ENCODE results near the gene NT5DC4.
"Not testable (repeated sequence)": the region's sequence is repeated elsewhere in the genome, so short reads cannot be mapped to it uniquely, and the experiment has no call there.

NT5DC4 gene

GRCh38 chr2:112709703-112710102 lies 11.1 kb upstream of the NT5DC4 start:
- no peaks in the 10 kb centered on the region for H3K9me3 Mint-ChIP-seq
- DNase-seq (ENCODE audit: low spot score in 2 of 2) (no peak), ATAC-seq (ENCODE audit: low read depth) (no peak)
- no peaks in the 10 kb centered on the region for H3K27me3 Mint-ChIP-seq
- H3K27ac Mint-ChIP-seq, result no peak overlapping the region
- no peaks in the 10 kb centered on the region for H3K36me3 Mint-ChIP-seq
- no peak overlapping the region for H3K4me3 Mint-ChIP-seq
- H3K4me1 Mint-ChIP-seq, result peaks cover 51% of the 10 kb centered on the region

- Mint-ChIP-seq H3K4me3 (no peak overlapping the region), H3K27ac (peak overlapping the region; percentile 42), H3K9me3 (no peaks in the 10 kb centered on the region), H3K36me3 (no peaks in the 10 kb centered on the region), H3K4me1 (peaks cover 41% of the 10 kb centered on the region), H3K27me3 (no peaks in the 10 kb centered on the region)
- DNase-seq (ENCODE audit: low spot score in 2 of 2) (no peak), ATAC-seq (ENCODE audit: low read depth) (no peak)
These were observed 9.7 kb upstream of the NT5DC4 start for GRCh38 chr2:112710956-112711750.

GRCh38 chr2:112712465-112712864 lies 8.4 kb upstream of the NT5DC4 start:
- H3K27me3 Mint-ChIP-seq, result no peaks in the 10 kb centered on the region
- H3K4me3 Mint-ChIP-seq, result no peak overlapping the region
- H3K27ac Mint-ChIP-seq, result no peak overlapping the region
- DNase-seq (ENCODE audit: low spot score in 2 of 2) (no peak), ATAC-seq (ENCODE audit: low read depth) (no peak)
- no peaks in the 10 kb centered on the region for H3K36me3 Mint-ChIP-seq
- no peaks in the 10 kb centered on the region for H3K9me3 Mint-ChIP-seq
- peaks cover 35% of the 10 kb centered on the region for H3K4me1 Mint-ChIP-seq

- H3K27ac Mint-ChIP-seq, result no peak overlapping the region
- no peaks in the 10 kb centered on the region for H3K9me3 Mint-ChIP-seq
- no peak overlapping the region for H3K4me3 Mint-ChIP-seq
- DNase-seq (ENCODE audit: low spot score in 2 of 2), result no peak
- no peaks in the 10 kb centered on the region for H3K27me3 Mint-ChIP-seq
- ATAC-seq (ENCODE audit: low read depth), result no peak
- H3K36me3 Mint-ChIP-seq, result no peaks in the 10 kb centered on the region
- H3K4me1 Mint-ChIP-seq, result peaks cover 30% of the 10 kb centered on the region
These were observed 7.8 kb upstream of the NT5DC4 start for GRCh38 chr2:112712903-112713584.

GRCh38 chr2:112713585-112713925 lies 7.3 kb upstream of the NT5DC4 start:
- no peaks in the 10 kb centered on the region for H3K27me3 Mint-ChIP-seq
- H3K27ac Mint-ChIP-seq, result no peak overlapping the region
- no peaks in the 10 kb centered on the region for H3K36me3 Mint-ChIP-seq
- no peak overlapping the region for H3K4me3 Mint-ChIP-seq
- H3K9me3 Mint-ChIP-seq, result no peaks in the 10 kb centered on the region
- no peak for ATAC-seq (ENCODE audit: low read depth)
- no peak for DNase-seq (ENCODE audit: low spot score in 2 of 2)
- peaks cover 30% of the 10 kb centered on the region for H3K4me1 Mint-ChIP-seq

- Mint-ChIP-seq H3K27me3 (no peaks in the 10 kb centered on the region), H3K4me3 (no peak overlapping the region), H3K27ac (no peak overlapping the region), H3K4me1 (peaks cover 30% of the 10 kb centered on the region), H3K9me3 (no peaks in the 10 kb centered on the region), H3K36me3 (no peaks in the 10 kb centered on the region)
- ATAC-seq (ENCODE audit: low read depth) (no peak), DNase-seq (ENCODE audit: low spot score in 2 of 2) (no peak)
These were observed 6.9 kb upstream of the NT5DC4 start for GRCh38 chr2:112713926-112714325.

- DNase-seq (ENCODE audit: low spot score in 2 of 2) (no peak), ATAC-seq (ENCODE audit: low read depth) (no peak)
- H3K27me3 Mint-ChIP-seq, result no peaks in the 10 kb centered on the region
- H3K4me3 Mint-ChIP-seq, result no peak overlapping the region
- H3K36me3 Mint-ChIP-seq, result no peaks in the 10 kb centered on the region
- H3K27ac Mint-ChIP-seq, result no peak overlapping the region
- H3K9me3 Mint-ChIP-seq, result no peaks in the 10 kb centered on the region
- H3K4me1 Mint-ChIP-seq, result peaks cover 30% of the 10 kb centered on the region
These were observed 6.5 kb upstream of the NT5DC4 start for GRCh38 chr2:112714331-112714730.

GRCh38 chr2:112714836-112715631 lies 5.8 kb upstream of the NT5DC4 start:
- Mint-ChIP-seq H3K36me3 (no peaks in the 10 kb centered on the region), H3K9me3 (no peaks in the 10 kb centered on the region), H3K4me3 (no peak overlapping the region), H3K27ac (no peak overlapping the region), H3K27me3 (no peaks in the 10 kb centered on the region), H3K4me1 (peaks cover 27% of the 10 kb centered on the region)
- DNase-seq (ENCODE audit: low spot score in 2 of 2) (no peak), ATAC-seq (ENCODE audit: low read depth) (no peak)

GRCh38 chr2:112716094-112716493 lies 4.7 kb upstream of the NT5DC4 start:
- not testable (repeated sequence) for H3K27me3 Mint-ChIP-seq; ATAC-seq (ENCODE audit: low read depth); DNase-seq (ENCODE audit: low spot score in 2 of 2); H3K27ac Mint-ChIP-seq; H3K9me3 Mint-ChIP-seq; H3K4me3 Mint-ChIP-seq; H3K36me3 Mint-ChIP-seq
- H3K4me1 Mint-ChIP-seq, result peaks cover 20% of the 10 kb centered on the region

- not testable (repeated sequence) for H3K4me3 Mint-ChIP-seq; H3K27me3 Mint-ChIP-seq; H3K9me3 Mint-ChIP-seq; ATAC-seq (ENCODE audit: low read depth); H3K27ac Mint-ChIP-seq; H3K36me3 Mint-ChIP-seq; DNase-seq (ENCODE audit: low spot score in 2 of 2)
- peaks cover 21% of the 10 kb centered on the region for H3K4me1 Mint-ChIP-seq
These were observed 3.9 kb upstream of the NT5DC4 start for GRCh38 chr2:112716826-112717352.

- no peaks in the 10 kb centered on the region for H3K9me3 Mint-ChIP-seq
- ATAC-seq (ENCODE audit: low read depth), result no peak
These were observed 1.9 kb upstream of the NT5DC4 start for GRCh38 chr2:112718863-112719370.

GRCh38 chr2:112721819-112722522 lies 1.2 kb downstream of the NT5DC4 start:
- peaks cover 16% of the 10 kb centered on the region for H3K4me1 Mint-ChIP-seq
- H3K27me3 Mint-ChIP-seq, result no peaks in the 10 kb centered on the region
- no peak for DNase-seq (ENCODE audit: low spot score in 2 of 2)
- no peaks in the 10 kb centered on the region for H3K9me3 Mint-ChIP-seq
- no peak overlapping the region for H3K27ac Mint-ChIP-seq
- no peaks in the 10 kb centered on the region for H3K36me3 Mint-ChIP-seq
- no peak overlapping the region for H3K4me3 Mint-ChIP-seq
- no peak for ATAC-seq (ENCODE audit: low read depth)

More at GRCh38 chr2:112718863-112719370, 1.9 kb upstream of the NT5DC4 start:
- H3K27me3 Mint-ChIP-seq, result no peaks in the 10 kb centered on the region
- no peak for DNase-seq (ENCODE audit: low spot score in 2 of 2)
- H3K27ac Mint-ChIP-seq, result no peak overlapping the region
- H3K4me3 Mint-ChIP-seq, result no peak overlapping the region
- H3K36me3 Mint-ChIP-seq, result no peaks in the 10 kb centered on the region
- H3K4me1 Mint-ChIP-seq, result peaks cover 4% of the 10 kb centered on the region

GRCh38 chr2:112722816-112723546 lies 2.2 kb downstream of the NT5DC4 start:
- Mint-ChIP-seq H3K27me3 (no peaks in the 10 kb centered on the region), H3K4me1 (peaks cover 16% of the 10 kb centered on the region), H3K4me3 (no peak overlapping the region), H3K9me3 (no peaks in the 10 kb centered on the region), H3K27ac (no peak overlapping the region), H3K36me3 (no peaks in the 10 kb centered on the region)
- no peak for ATAC-seq (ENCODE audit: low read depth)
- DNase-seq (ENCODE audit: low spot score in 2 of 2), result no peak
